RWPE1 (cell line): ENCODE data around the gene ARHGDIG.

Experiments
- CTCF ChIA-PET: fragments of 350-600 bp; sonication (Branson Sonifier 250); formaldehyde crosslinking; extraction: SDS; loops from one replicate; lab custom pipeline; 2021; lab: Yijun Ruan, JAX
- POLR2A ChIA-PET: fragments of 400-600 bp; formaldehyde crosslinking; extraction: SDS; loops from one replicate; lab custom pipeline; 2020; ENCODE audit warnings: antibody characterized with exemption; ENCODE audit not compliant: low non-redundant PET; lab: Yijun Ruan, JAX
- DNase-seq: peaks from one replicate; pipeline ENCODE4 v3.0.0; 2012; ENCODE audit warnings: low spot score
- H3K27ac ChIP-seq: fragments of 450-650 bp; 2 replicates; pipeline ENCODE4 v1.5.1; 2017
- CTCF ChIP-seq: fragments of 450-650 bp; conservative IDR thresholded peaks from 2 replicates; pipeline ENCODE4 v1.5.1; 2017; ENCODE audit warnings: low read depth, mild to moderate bottlenecking

Gene ARHGDIG

GRCh38 chr16:314351-314750 is 34.0 kb downstream of the ARHGDIG start:
- ChIA-PET CTCF (no interaction called here), POLR2A (no interaction called here)
- DNase-seq, result no peak
- TF ChIP-seq CTCF, result no peak
- H3K27ac ChIP-seq, result peak overlapping the region; percentile 10; the same call in 1 of the 2 replicates

- POLR2A ChIA-PET, result no interaction called here
- no peak overlapping the region for H3K27ac ChIP-seq
- no peak for TF ChIP-seq CTCF
- CTCF ChIA-PET, result no interaction called here
- no peak for DNase-seq
These were observed 34.5 kb downstream of the ARHGDIG start for GRCh38 chr16:314795-315299.

GRCh38 chr16:316741-317464 is 36.5 kb downstream of the ARHGDIG start:
- TF ChIP-seq CTCF, result no peak
- ChIA-PET CTCF (no interaction called here), POLR2A (no interaction called here)
- no peak overlapping the region for H3K27ac ChIP-seq
- DNase-seq, result no peak

- POLR2A ChIA-PET, result no interaction called here
- CTCF ChIA-PET, result interaction anchor here (0.8 kb wide), 1 partner anchor 184 kb away, joined by 4 read pairs; no protein-coding TSS in a partner anchor
- 0 out of 2 replicates have a peak overlapping the region, but pooled peaks have one; percentile 8 for H3K27ac ChIP-seq
- no peak for DNase-seq
- no peak for TF ChIP-seq CTCF
These were observed 37.2 kb downstream of the ARHGDIG start for GRCh38 chr16:317583-317982.

GRCh38 chr16:318628-319027 is 38.2 kb downstream of the ARHGDIG start:
- POLR2A ChIA-PET, result no interaction called here
- no peak for DNase-seq
- TF ChIP-seq CTCF, result no peak
- CTCF ChIA-PET, result no interaction called here
- H3K27ac ChIP-seq, result peak overlapping the region; percentile 8; the same call in 1 of the 2 replicates

GRCh38 chr16:320206-320605 is 39.8 kb downstream of the ARHGDIG start:
- H3K27ac ChIP-seq, result peak overlapping the region; percentile 31; the same call in 1 of the 2 replicates
- no peak for DNase-seq
- TF ChIP-seq CTCF, result no peak
- ChIA-PET CTCF (no interaction called here), POLR2A (no interaction called here)
